ENCODE results near the gene MYO16. TPM values are rescaled to one million over a fixed set of nuclear protein-coding genes. Genes with fewer than 3 reads are reported as not detected.
"Not testable (repeated sequence)": the region's sequence is repeated elsewhere in the genome, so short reads cannot be mapped to it uniquely, and the experiment has no call there.

MYO16 gene
- total and polyA plus RNA-seq, 9 donors = 12.1 to 29.7 (median 16.4) TPM

- H3K9me3 ChIP-seq (replicated peaks; ENCODE audit: control insufficient read depth, low read depth, low read length); H3K27ac ChIP-seq (ENCODE audit: low read length); H3K4me1 ChIP-seq (ENCODE audit: control insufficient read depth, insufficient read depth, low read length); DNase-seq; H3K4me3 ChIP-seq (ENCODE audit: low read length); H3K27me3 ChIP-seq (ENCODE audit: control insufficient read depth, insufficient read depth, low read length); H3K36me3 ChIP-seq (ENCODE audit: control insufficient read depth, insufficient read depth, low read length): not testable (repeated sequence)
- 73% methylated on average over 2 of the region's 2 CpGs for WGBS (ENCODE audit: insufficient coverage)
Measured at GRCh38 chr13:108782480-108782879, 153.1 kb downstream of the MYO16 start.

- no peaks in the 10 kb centered on the region for H3K36me3 ChIP-seq (ENCODE audit: control insufficient read depth, insufficient read depth, low read length)
- H3K27me3 ChIP-seq (ENCODE audit: control insufficient read depth, insufficient read depth, low read length) = no peaks in the 10 kb centered on the region
- WGBS (ENCODE audit: insufficient coverage) = 14% methylated on average over 1 of the region's 3 CpGs
- H3K4me3 ChIP-seq (ENCODE audit: low read length) = no peak overlapping the region
- H3K9me3 ChIP-seq (replicated peaks; ENCODE audit: control insufficient read depth, low read depth, low read length) = peaks cover 2% of the 10 kb centered on the region
- H3K27ac ChIP-seq (ENCODE audit: low read length) = no peak overlapping the region
- H3K4me1 ChIP-seq (ENCODE audit: control insufficient read depth, insufficient read depth, low read length) = peaks cover 3% of the 10 kb centered on the region
- DNase-seq = peak; percentile 24
Measured at GRCh38 chr13:108785844-108786243, 156.4 kb downstream of the MYO16 start.

GRCh38 chr13:108786456-108787200 is 157.2 kb downstream of the MYO16 start:
- 60% methylated on average over 4 of the region's 11 CpGs for WGBS (ENCODE audit: insufficient coverage)
- no peak overlapping the region for H3K27ac ChIP-seq (ENCODE audit: low read length)
- no peak for DNase-seq

GRCh38 chr13:108787700-108788414 is 158.4 kb downstream of the MYO16 start:
- Histone ChIP-seq H3K27me3 (ENCODE audit: control insufficient read depth, insufficient read depth, low read length) (no peaks in the 10 kb centered on the region), H3K27ac (ENCODE audit: low read length) (no peak overlapping the region), H3K4me1 (ENCODE audit: control insufficient read depth, insufficient read depth, low read length) (peaks cover 3% of the 10 kb centered on the region), H3K4me3 (ENCODE audit: low read length) (no peak overlapping the region), H3K36me3 (ENCODE audit: control insufficient read depth, insufficient read depth, low read length) (no peaks in the 10 kb centered on the region), H3K9me3 (replicated peaks; ENCODE audit: control insufficient read depth, low read depth, low read length) (no peaks in the 10 kb centered on the region)
- no peak for DNase-seq
- 52% methylated on average over 10 of the region's 14 CpGs for WGBS (ENCODE audit: insufficient coverage)

More at GRCh38 chr13:108786456-108787200, 157.2 kb downstream of the MYO16 start:
- Histone ChIP-seq H3K9me3 (replicated peaks; ENCODE audit: control insufficient read depth, low read depth, low read length) (peaks cover 2% of the 10 kb centered on the region), H3K36me3 (ENCODE audit: control insufficient read depth, insufficient read depth, low read length) (no peaks in the 10 kb centered on the region), H3K4me1 (ENCODE audit: control insufficient read depth, insufficient read depth, low read length) (peaks cover 3% of the 10 kb centered on the region), H3K4me3 (ENCODE audit: low read length) (no peak overlapping the region), H3K27me3 (ENCODE audit: control insufficient read depth, insufficient read depth, low read length) (no peaks in the 10 kb centered on the region)

- Histone ChIP-seq H3K27ac (ENCODE audit: low read length) (no peak overlapping the region), H3K4me1 (ENCODE audit: control insufficient read depth, insufficient read depth, low read length) (peaks cover 3% of the 10 kb centered on the region), H3K27me3 (ENCODE audit: control insufficient read depth, insufficient read depth, low read length) (no peaks in the 10 kb centered on the region), H3K36me3 (ENCODE audit: control insufficient read depth, insufficient read depth, low read length) (no peaks in the 10 kb centered on the region), H3K9me3 (replicated peaks; ENCODE audit: control insufficient read depth, low read depth, low read length) (no peaks in the 10 kb centered on the region), H3K4me3 (ENCODE audit: low read length) (no peak overlapping the region)
- no CpG with 5 or more reads among the region's 2 CpGs for WGBS (ENCODE audit: insufficient coverage)
- DNase-seq = no peak
Measured at GRCh38 chr13:108789476-108789875, 160.1 kb downstream of the MYO16 start.

GRCh38 chr13:108795841-108796240 is 166.4 kb downstream of the MYO16 start:
- H3K9me3 ChIP-seq (replicated peaks; ENCODE audit: control insufficient read depth, low read depth, low read length) = no peaks in the 10 kb centered on the region
- no peak overlapping the region for H3K27ac ChIP-seq (ENCODE audit: low read length)
- 60% methylated on average over 2 of the region's 4 CpGs for WGBS (ENCODE audit: insufficient coverage)
- no peaks in the 10 kb centered on the region for H3K4me1 ChIP-seq (ENCODE audit: control insufficient read depth, insufficient read depth, low read length)
- no peak for DNase-seq
- H3K4me3 ChIP-seq (ENCODE audit: low read length) = no peak overlapping the region
- H3K27me3 ChIP-seq (ENCODE audit: control insufficient read depth, insufficient read depth, low read length) = no peaks in the 10 kb centered on the region
- no peaks in the 10 kb centered on the region for H3K36me3 ChIP-seq (ENCODE audit: control insufficient read depth, insufficient read depth, low read length)

GRCh38 chr13:108797354-108797753 is 167.9 kb downstream of the MYO16 start:
- Histone ChIP-seq H3K4me1 (ENCODE audit: control insufficient read depth, insufficient read depth, low read length) (no peaks in the 10 kb centered on the region), H3K27ac (ENCODE audit: low read length) (no peak overlapping the region), H3K9me3 (replicated peaks; ENCODE audit: control insufficient read depth, low read depth, low read length) (no peaks in the 10 kb centered on the region), H3K27me3 (ENCODE audit: control insufficient read depth, insufficient read depth, low read length) (no peaks in the 10 kb centered on the region), H3K36me3 (ENCODE audit: control insufficient read depth, insufficient read depth, low read length) (no peaks in the 10 kb centered on the region), H3K4me3 (ENCODE audit: low read length) (no peak overlapping the region)
- WGBS (ENCODE audit: insufficient coverage) = 94% methylated on average over 2 of the region's 3 CpGs
- DNase-seq = no peak

- Histone ChIP-seq H3K36me3 (ENCODE audit: control insufficient read depth, insufficient read depth, low read length) (no peaks in the 10 kb centered on the region), H3K27ac (ENCODE audit: low read length) (no peak overlapping the region), H3K4me1 (ENCODE audit: control insufficient read depth, insufficient read depth, low read length) (no peaks in the 10 kb centered on the region), H3K9me3 (replicated peaks; ENCODE audit: control insufficient read depth, low read depth, low read length) (no peaks in the 10 kb centered on the region), H3K4me3 (ENCODE audit: low read length) (no peak overlapping the region), H3K27me3 (ENCODE audit: control insufficient read depth, insufficient read depth, low read length) (no peaks in the 10 kb centered on the region)
- DNase-seq = peak; percentile 23
Measured at GRCh38 chr13:108807841-108808240, 178.4 kb downstream of the MYO16 start.

- H3K4me3 ChIP-seq (ENCODE audit: low read length) = no peak overlapping the region
- no peaks in the 10 kb centered on the region for H3K27me3 ChIP-seq (ENCODE audit: control insufficient read depth, insufficient read depth, low read length)
- H3K4me1 ChIP-seq (ENCODE audit: control insufficient read depth, insufficient read depth, low read length) = no peaks in the 10 kb centered on the region
- H3K9me3 ChIP-seq (replicated peaks; ENCODE audit: control insufficient read depth, low read depth, low read length) = no peaks in the 10 kb centered on the region
- WGBS (ENCODE audit: insufficient coverage) = 93% methylated on average over 3 of the region's 5 CpGs
- H3K27ac ChIP-seq (ENCODE audit: low read length) = no peak overlapping the region
- H3K36me3 ChIP-seq (ENCODE audit: control insufficient read depth, insufficient read depth, low read length) = no peaks in the 10 kb centered on the region
- no peak for DNase-seq
Measured at GRCh38 chr13:108812165-108812564, 182.8 kb downstream of the MYO16 start.

- H3K4me3 ChIP-seq (ENCODE audit: low read length) = no peak overlapping the region
- H3K27ac ChIP-seq (ENCODE audit: low read length) = no peak overlapping the region
- H3K4me1 ChIP-seq (ENCODE audit: control insufficient read depth, insufficient read depth, low read length) = no peaks in the 10 kb centered on the region
- H3K9me3 ChIP-seq (replicated peaks; ENCODE audit: control insufficient read depth, low read depth, low read length) = no peaks in the 10 kb centered on the region
- no peak for DNase-seq
- H3K36me3 ChIP-seq (ENCODE audit: control insufficient read depth, insufficient read depth, low read length) = no peaks in the 10 kb centered on the region
- WGBS (ENCODE audit: insufficient coverage) = no CpG with 5 or more reads among the region's 2 CpGs
- H3K27me3 ChIP-seq (ENCODE audit: control insufficient read depth, insufficient read depth, low read length) = no peaks in the 10 kb centered on the region
Measured at GRCh38 chr13:108812661-108813060, 183.2 kb downstream of the MYO16 start.

Measured in muscle of leg (tissue), 11 donors.